Astrocyte (in vitro differentiated cells and primary cell): Measurements from ENCODE around the gene ROBO3. TPM values are rescaled to one million over a fixed set of nuclear protein-coding genes. Genes with fewer than 3 reads are reported as not detected.
A peak's percentile ranks its signal among the peaks of the same experiment; 100 is the strongest.

ENCODE experiments used
- DNase-seq: peaks from one replicate; pipeline ENCODE4 v3.0.0-alpha.2; 2010; ENCODE audit warnings: low read depth
- FAIRE-seq: peaks from 2 replicates; lab custom pipeline; 2011; peaks lifted over from hg19 to GRCh38; lab: Jason Lieb, UNC
- H2AFZ ChIP-seq: 2 replicates; pipeline ENCODE4 v1.6.0; 2012; ENCODE audit warnings: low read depth, low read length, inconsistent platforms
- H3K27ac ChIP-seq: 2 replicates; pipeline ENCODE4 v1.5.1; 2011; ENCODE audit warnings: low read depth, low read length, inconsistent platforms
- H3K27me3 ChIP-seq: 2 replicates; pipeline ENCODE4 v1.6.0; 2011; ENCODE audit warnings: low read length, inconsistent platforms; ENCODE audit not compliant: insufficient read depth
- H3K36me3 ChIP-seq: 2 replicates; pipeline ENCODE4 v1.5.1; 2011; ENCODE audit warnings: low read length, inconsistent platforms; ENCODE audit not compliant: insufficient read depth
- H3K4me1 ChIP-seq: 2 replicates; pipeline ENCODE4 v1.5.1; 2011; ENCODE audit warnings: low read length, inconsistent platforms; ENCODE audit not compliant: insufficient read depth
- H3K4me2 ChIP-seq: 2 replicates; pipeline ENCODE4 v1.6.0; 2012; ENCODE audit warnings: low read length, inconsistent platforms
- H3K4me3 ChIP-seq: 2 replicates; pipeline ENCODE4 v1.5.1; 2011; ENCODE audit warnings: low read depth, mild to moderate bottlenecking, low read length, inconsistent platforms; ENCODE audit not compliant: insufficient read depth
- H3K79me2 ChIP-seq: 2 replicates; pipeline ENCODE4 v1.6.0; 2012; ENCODE audit warnings: mild to moderate bottlenecking, low read length, inconsistent platforms; ENCODE audit not compliant: insufficient read depth
- H3K9ac ChIP-seq: 2 replicates; pipeline ENCODE4 v1.6.0; 2012; ENCODE audit warnings: mild to moderate bottlenecking, low read length, inconsistent platforms
- H3K9me3 ChIP-seq: 2 replicates; pipeline ENCODE4 v1.5.1; 2012; ENCODE audit warnings: low read depth, mild to moderate bottlenecking, low read length, inconsistent platforms; ENCODE audit not compliant: insufficient read depth
- H4K20me1 ChIP-seq: 2 replicates; pipeline ENCODE4 v1.6.0; 2012; ENCODE audit warnings: low read length, inconsistent platforms; ENCODE audit not compliant: insufficient read depth
- H3K27ac Mint-ChIP-seq: one replicate; pipeline ENCODE4 v1.8.0; 2021; ENCODE audit warnings: mild to moderate bottlenecking, mixed read lengths; ENCODE audit not compliant: unreplicated experiment
- H3K27me3 Mint-ChIP-seq: one replicate; pipeline ENCODE4 v1.8.0; 2021; ENCODE audit warnings: low read depth, mixed read lengths; ENCODE audit not compliant: unreplicated experiment
- H3K36me3 Mint-ChIP-seq: one replicate; pipeline ENCODE4 v1.8.0; 2021; ENCODE audit warnings: low read depth, mixed read lengths; ENCODE audit not compliant: unreplicated experiment
- H3K4me1 Mint-ChIP-seq: one replicate; pipeline ENCODE4 v1.8.0; 2021; ENCODE audit warnings: low read depth, mixed read lengths; ENCODE audit not compliant: unreplicated experiment
- H3K4me3 Mint-ChIP-seq: one replicate; pipeline ENCODE4 v1.8.0; 2021; ENCODE audit warnings: mild to moderate bottlenecking, moderate library complexity, mixed read lengths; ENCODE audit not compliant: unreplicated experiment
- H3K9me3 Mint-ChIP-seq: one replicate; pipeline ENCODE4 v1.8.0; 2021; ENCODE audit warnings: mild to moderate bottlenecking, mixed read lengths; ENCODE audit not compliant: unreplicated experiment
- EZH2 ChIP-seq: IDR thresholded peaks from 2 replicates; pipeline ENCODE4 v1.6.1; 2012; ENCODE audit warnings: mild to moderate bottlenecking, low read length, inconsistent platforms; ENCODE audit not compliant: insufficient read depth
- total RNA-seq: library from RNA; stranded (reverse); gene quantifications from 2 replicates; pipeline ENCODE4 v1.2.1, GENCODE V29; 2021
- TF ChIP-seq, protein P1 (sequence below): IDR thresholded peaks from 2 replicates; pipeline ENCODE4 v1.5.1; 2011; ENCODE audit warnings: low read depth, mild to moderate bottlenecking, inconsistent platforms, low read length, moderate library complexity; ENCODE audit not compliant: insufficient read depth

ROBO3 gene
- total RNA-seq, 1 donor from 2014 or later = 12.9 TPM

DNA sequence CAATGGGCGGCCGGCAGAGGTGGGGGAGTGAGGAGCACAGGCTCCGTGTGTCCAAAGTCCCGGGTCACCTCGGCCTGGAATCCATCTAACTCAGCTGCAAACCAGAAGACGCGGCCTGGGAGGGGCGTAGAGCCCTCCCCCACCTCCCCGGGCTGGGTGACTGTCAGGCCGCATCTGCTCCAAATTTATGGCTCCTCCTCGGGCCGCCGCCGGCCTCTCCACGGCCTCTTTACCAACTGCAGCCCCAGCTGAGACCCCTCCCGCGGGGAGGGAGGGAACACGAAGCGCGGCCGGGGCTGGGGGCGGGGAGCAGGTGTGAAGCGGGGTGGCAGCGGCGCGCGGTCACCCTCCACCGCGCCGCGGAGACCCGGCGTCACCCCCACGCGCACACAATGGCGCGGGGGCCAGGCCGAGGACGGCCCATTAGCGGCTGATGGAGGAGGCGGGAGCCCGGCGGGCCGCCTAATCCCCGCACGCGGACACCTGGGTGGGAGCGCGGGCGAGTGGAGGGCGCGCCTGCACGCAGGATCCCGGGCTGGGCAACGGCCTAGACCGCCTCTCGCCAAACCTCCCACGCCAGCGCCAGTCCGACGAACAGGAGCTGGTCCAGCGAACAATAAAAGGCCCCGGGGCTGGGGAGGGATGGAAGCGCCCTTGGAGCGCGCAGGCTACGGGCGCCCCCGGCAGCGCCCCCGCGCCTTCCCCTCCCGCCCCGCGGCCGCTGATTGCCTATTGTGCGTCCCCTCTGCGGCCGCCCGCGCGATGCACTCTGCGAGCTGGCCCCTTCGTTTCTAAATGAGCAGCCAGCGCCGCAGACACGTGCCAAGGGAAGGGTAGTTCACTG, 25.9 kb upstream of the ROBO3 start:
- peaks cover 6% of the 10 kb centered on the region for H3K9me3 ChIP-seq
- peaks cover 20% of the 10 kb centered on the region for H3K4me1 ChIP-seq
- FAIRE-seq (no peak), DNase-seq (no peak)
- H3K79me2 ChIP-seq = no peaks in the 10 kb centered on the region
- peaks cover 2% of the 10 kb centered on the region for H3K4me1 Mint-ChIP-seq
- peak overlapping the region; percentile 31 for H3K4me3 ChIP-seq
- H3K27me3 ChIP-seq = peaks cover 64% of the 10 kb centered on the region
- H3K9ac ChIP-seq = no peak overlapping the region
- H3K4me3 Mint-ChIP-seq = peak overlapping the region; percentile 34
- peak overlapping the region; percentile 78 for H3K4me2 ChIP-seq
- no peaks in the 10 kb centered on the region for H3K36me3 Mint-ChIP-seq
- TF ChIP-seq EZH2 = peak; percentile 94
- TF ChIP-seq, protein P1, sequence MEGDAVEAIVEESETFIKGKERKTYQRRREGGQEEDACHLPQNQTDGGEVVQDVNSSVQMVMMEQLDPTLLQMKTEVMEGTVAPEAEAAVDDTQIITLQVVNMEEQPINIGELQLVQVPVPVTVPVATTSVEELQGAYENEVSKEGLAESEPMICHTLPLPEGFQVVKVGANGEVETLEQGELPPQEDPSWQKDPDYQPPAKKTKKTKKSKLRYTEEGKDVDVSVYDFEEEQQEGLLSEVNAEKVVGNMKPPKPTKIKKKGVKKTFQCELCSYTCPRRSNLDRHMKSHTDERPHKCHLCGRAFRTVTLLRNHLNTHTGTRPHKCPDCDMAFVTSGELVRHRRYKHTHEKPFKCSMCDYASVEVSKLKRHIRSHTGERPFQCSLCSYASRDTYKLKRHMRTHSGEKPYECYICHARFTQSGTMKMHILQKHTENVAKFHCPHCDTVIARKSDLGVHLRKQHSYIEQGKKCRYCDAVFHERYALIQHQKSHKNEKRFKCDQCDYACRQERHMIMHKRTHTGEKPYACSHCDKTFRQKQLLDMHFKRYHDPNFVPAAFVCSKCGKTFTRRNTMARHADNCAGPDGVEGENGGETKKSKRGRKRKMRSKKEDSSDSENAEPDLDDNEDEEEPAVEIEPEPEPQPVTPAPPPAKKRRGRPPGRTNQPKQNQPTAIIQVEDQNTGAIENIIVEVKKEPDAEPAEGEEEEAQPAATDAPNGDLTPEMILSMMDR = no peak
- H3K27ac ChIP-seq = no peak overlapping the region
- H2AFZ ChIP-seq = peak overlapping the region; percentile 67
- H3K27me3 Mint-ChIP-seq = peaks cover 61% of the 10 kb centered on the region
- peaks cover 3% of the 10 kb centered on the region for H3K9me3 Mint-ChIP-seq
- no peaks in the 10 kb centered on the region for H3K36me3 ChIP-seq
- H3K27ac Mint-ChIP-seq = no peak overlapping the region
- no peaks in the 10 kb centered on the region for H4K20me1 ChIP-seq

DNA sequence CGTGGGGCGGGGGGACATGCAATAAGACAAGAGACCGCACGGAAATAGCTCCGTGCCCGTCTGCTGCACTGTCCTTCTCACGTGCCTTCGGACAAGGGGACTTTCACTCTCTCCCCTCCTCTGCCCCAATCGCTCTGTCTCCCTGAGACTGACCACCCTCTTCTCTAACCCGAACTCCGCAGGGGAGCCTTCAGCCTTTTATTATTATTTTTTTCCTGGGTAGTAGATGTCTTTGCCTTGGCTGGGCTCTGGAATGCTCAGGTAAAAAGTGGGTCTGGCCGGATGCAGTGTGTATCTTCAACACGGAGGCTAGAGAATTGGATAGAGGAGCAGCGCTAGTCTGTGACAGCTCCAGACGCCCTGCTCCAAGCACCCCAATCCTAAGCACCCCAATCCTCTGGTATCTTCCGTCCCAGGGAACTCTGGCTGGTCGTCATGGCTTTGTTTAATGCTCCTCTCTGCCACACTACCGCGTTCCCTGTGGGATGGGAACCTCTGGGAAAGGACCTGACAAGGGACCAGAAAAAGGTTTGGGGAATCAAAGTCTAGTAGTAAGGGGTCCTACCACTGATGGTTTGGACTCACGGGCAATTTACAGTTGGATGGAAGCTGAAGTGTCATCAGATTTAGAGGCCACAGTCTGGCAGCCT, 25.1 kb upstream of the ROBO3 start:
- peaks cover 20% of the 10 kb centered on the region for H3K4me1 ChIP-seq

More for the DNA sequence above, 25.1 kb upstream of the ROBO3 start:
- H3K9ac ChIP-seq = no peak overlapping the region
- peak overlapping the region; percentile 76 for H3K4me3 Mint-ChIP-seq
- H3K36me3 ChIP-seq = no peaks in the 10 kb centered on the region
- peak overlapping the region; percentile 67 for H2AFZ ChIP-seq
- DNase-seq (no peak), FAIRE-seq (no peak)
- no peak overlapping the region for H3K27ac Mint-ChIP-seq
- peaks cover 71% of the 10 kb centered on the region for H3K27me3 ChIP-seq
- H3K27me3 Mint-ChIP-seq = peaks cover 68% of the 10 kb centered on the region
- H4K20me1 ChIP-seq = no peaks in the 10 kb centered on the region
- H3K79me2 ChIP-seq = no peaks in the 10 kb centered on the region
- peak; percentile 4 for TF ChIP-seq EZH2
- TF ChIP-seq, protein P1 = no peak
- H3K4me2 ChIP-seq = peak overlapping the region; percentile 78
- peaks cover 2% of the 10 kb centered on the region for H3K4me1 Mint-ChIP-seq
- peaks cover 6% of the 10 kb centered on the region for H3K9me3 ChIP-seq
- H3K9me3 Mint-ChIP-seq = peaks cover 3% of the 10 kb centered on the region
- no peak overlapping the region for H3K27ac ChIP-seq
- no peaks in the 10 kb centered on the region for H3K36me3 Mint-ChIP-seq
- H3K4me3 ChIP-seq = peak overlapping the region; percentile 31
